Endothelial cell of umbilical vein (primary cell): Measurements from ENCODE around the gene TMPRSS4. TPM values are rescaled to one million over a fixed set of nuclear protein-coding genes. Genes with fewer than 3 reads are reported as not detected.

Source experiments
- BruUV-seq: library from RNA; stranded (reverse); fragments of 400-500 nt; replicated peaks from 2 replicates; lab custom pipeline; 2021; lab: Mats Ljungman, UMichigan
- CTCF ChIA-PET: fragments of 300-600, 350-600 bp; sonication (Branson Sonifier 250); formaldehyde crosslinking; loops from one replicate; lab custom pipeline; 2021; ENCODE audit warnings: antibody characterized with exemption, inconsistent platforms; lab: Charles Lee
- POLR2A ChIA-PET: fragments of 300-600, 350-600 bp; sonication (Branson Sonifier 250); formaldehyde crosslinking; loops from one replicate; lab custom pipeline; 2021; ENCODE audit warnings: antibody characterized with exemption, inconsistent platforms; lab: Charles Lee
- DNase-seq: peaks from one replicate; pipeline ENCODE4 v3.0.0-alpha.2; 2011; ENCODE audit warnings: low read depth, low spot score
- FAIRE-seq: peaks from 2 replicates; lab custom pipeline; 2011; peaks lifted over from hg19 to GRCh38; lab: Jason Lieb, UNC
- H2AFZ ChIP-seq: 2 replicates; pipeline ENCODE4 v1.6.0; 2012; ENCODE audit warnings: low read depth, low read length, control low read depth, inconsistent platforms
- H3K27ac ChIP-seq: 2 replicates; pipeline ENCODE4 v1.5.1; 2011; ENCODE audit warnings: low read depth, mild to moderate bottlenecking, control low read depth, low read length, moderate library complexity; ENCODE audit not compliant: insufficient read depth
- H3K27me3 ChIP-seq, 2 experiments: 2 replicates each; pipeline versions ENCODE4 v1.6.0 to v1.6.1; 2011; ENCODE audit warnings: low read length in 2 of 2, mixed read lengths in 1 of 2; ENCODE audit not compliant: control insufficient read depth in 2 of 2, insufficient read depth in 2 of 2
- H3K36me3 ChIP-seq, 2 experiments: 2 replicates in 1 of 2; 3 replicates in 1 of 2; pipeline ENCODE4 v1.5.1; 2011; ENCODE audit warnings: low read length in 2 of 2, mild to moderate bottlenecking in 1 of 2, moderate library complexity in 1 of 2; ENCODE audit not compliant: control insufficient read depth in 2 of 2, insufficient read depth in 2 of 2; ENCODE audit errors: extremely low read depth in 1 of 2
- H3K4me1 ChIP-seq: 3 replicates; pipeline ENCODE4 v1.5.1; 2011; ENCODE audit warnings: mild to moderate bottlenecking, low read length; ENCODE audit not compliant: control insufficient read depth, insufficient read depth; ENCODE audit errors: extremely low read depth
- H3K4me2 ChIP-seq: 2 replicates; pipeline ENCODE4 v1.6.1; 2011; ENCODE audit warnings: low read length, control low read depth, mixed read lengths; ENCODE audit not compliant: insufficient read depth
- H3K4me3 ChIP-seq, 3 experiments: fragments of 200-600 bp in 1 of 3; sonication (generic), shearing (Covaris generic) in 1 of 3; replicated peaks in 1 of 3; 2 replicates each; pipeline ENCODE4 v1.5.1; 2011 to 2016; ENCODE audit warnings: control low read depth in 3 of 3, low read length in 3 of 3, mild to moderate bottlenecking in 2 of 3, inconsistent platforms in 1 of 3, low read depth in 1 of 3, moderate library complexity in 1 of 3; ENCODE audit not compliant: insufficient read depth in 1 of 3
- H3K79me2 ChIP-seq: 2 replicates; pipeline ENCODE4 v1.6.0; 2012; ENCODE audit warnings: low read length, inconsistent platforms; ENCODE audit not compliant: control insufficient read depth, insufficient read depth
- H3K9ac ChIP-seq: replicated peaks from 2 replicates; pipeline ENCODE3; 2011; ENCODE audit warnings: low read length, control low read depth; ENCODE audit not compliant: insufficient read depth; ENCODE audit errors: extremely low read depth
- H3K9me1 ChIP-seq: replicated peaks from 3 replicates; pipeline ENCODE4 v1.6.0; 2011; ENCODE audit warnings: mild to moderate bottlenecking, low read length; ENCODE audit not compliant: control insufficient read depth, insufficient read depth; ENCODE audit errors: extremely low read depth
- H3K9me3 ChIP-seq: replicated peaks from 2 replicates; pipeline ENCODE4 v1.5.1; 2012; ENCODE audit warnings: low read length, inconsistent platforms; ENCODE audit not compliant: control insufficient read depth, insufficient read depth
- H4K20me1 ChIP-seq: replicated peaks from 2 replicates; pipeline ENCODE3; 2011; ENCODE audit warnings: mild to moderate bottlenecking, low read length; ENCODE audit not compliant: control insufficient read depth, insufficient read depth; ENCODE audit errors: extremely low read depth
- CTCF ChIP-seq, 2 donors: IDR thresholded peaks; 1 replicate in 1 of 2; 2 replicates in 1 of 2; pipeline ENCODE4 v1.5.1; 2011; ENCODE audit warnings: low read length in 2 of 2, mild to moderate bottlenecking in 2 of 2, moderate library complexity in 2 of 2, control low read depth in 1 of 2, inconsistent platforms in 1 of 2, low read depth in 1 of 2; ENCODE audit not compliant: insufficient read depth in 1 of 2; ENCODE audit errors: extremely low read depth in 1 of 2
- EZH2 ChIP-seq: IDR thresholded peaks from 2 replicates; pipeline ENCODE4 v1.6.1; 2012; ENCODE audit warnings: borderline replicate concordance, low read depth, mild to moderate bottlenecking, moderate library complexity, low read length, inconsistent platforms; ENCODE audit not compliant: severe bottlenecking
- FOS ChIP-seq: IDR thresholded peaks from 2 replicates; pipeline ENCODE4 v1.6.1; 2011; ENCODE audit warnings: mild to moderate bottlenecking, low read length, moderate library complexity, borderline replicate concordance; ENCODE audit not compliant: insufficient read depth
- GATA2 ChIP-seq: IDR thresholded peaks from 2 replicates; pipeline ENCODE4 v1.7.0; 2011; ENCODE audit warnings: low read depth, mild to moderate bottlenecking, moderate library complexity, mixed read lengths, low read length; ENCODE audit not compliant: insufficient read length, insufficient read depth
- JUN ChIP-seq: IDR thresholded peaks from 2 replicates; pipeline ENCODE4 v1.6.1; 2011; ENCODE audit warnings: borderline replicate concordance, low read depth; ENCODE audit not compliant: insufficient read length, insufficient read depth
- MAX ChIP-seq: IDR thresholded peaks from 2 replicates; pipeline ENCODE4 v1.6.1; 2011; ENCODE audit not compliant: insufficient read depth, insufficient read length
- MYC ChIP-seq: IDR thresholded peaks from one replicate; pipeline ENCODE4 v1.6.1; 2011; ENCODE audit warnings: mild to moderate bottlenecking, low read depth, low read length
- POLR2A ChIP-seq: IDR thresholded peaks from 2 replicates; pipeline ENCODE4 v1.6.1; 2012; ENCODE audit warnings: low read depth, mild to moderate bottlenecking, control low read depth, low read length
- POLR2AphosphoS5 ChIP-seq: IDR thresholded peaks from 2 replicates; pipeline ENCODE4 v1.6.1; 2012; ENCODE audit warnings: low read depth, mild to moderate bottlenecking, control low read depth, low read length, moderate library complexity; ENCODE audit not compliant: insufficient read depth
- dilution Hi-C: fragments of 300-500 bp; cut with MboI; formaldehyde crosslinking; loops from one replicate; pipeline ENCODE4 v1.15.0; 2019; ENCODE audit warnings: low sequenced_read_pairs; ENCODE audit not compliant: extremely low pct_ligation_motif_present
- intact Hi-C: fragments of 100-400 bp; cut with micrococcal nuclease; formaldehyde crosslinking; loops from one replicate; pipeline ENCODE4 v1.10.0; 2022
- polyA plus RNA-seq, 4 experiments: library from polyadenylated mRNA; depleted of rRNA in 3 of 4; stranded (reverse) in 3 of 4; unstranded in 1 of 4; fragments of >200 nt; gene quantifications; 2 replicates each; pipeline versions ENCODE4 v1.2.1 to v1.2.3, GENCODE V29; 2011 to 2012; ENCODE audit warnings: missing spikeins in 1 of 4
- total RNA-seq: library from RNA; stranded (reverse); gene quantifications from 2 replicates; pipeline ENCODE4 v1.2.3, GENCODE V29; 2021

TMPRSS4 gene
- total and polyA plus RNA-seq, 2 donors (not counting 3 experiments of a cell fraction or from before 2014, with no cell fraction given) = not detected

- no TSS peak for BruUV-seq
- DNase-seq (no peak), FAIRE-seq (no peak)
- Histone ChIP-seq H4K20me1 (no peaks in the 10 kb centered on the region), H3K4me1 (no peaks in the 10 kb centered on the region), H2AFZ (no peak overlapping the region), H3K9me1 (no peaks in the 10 kb centered on the region), H3K4me3 (no peak overlapping the region), H3K27me3 (peaks cover 10 to 16% of the 10 kb centered on the region in 2 experiments), H3K36me3 (no peaks in the 10 kb centered on the region), H3K9ac (no peak overlapping the region), H3K4me2 (no peak overlapping the region), H3K9me3 (no peaks in the 10 kb centered on the region), H3K27ac (no peak overlapping the region), H3K79me2 (no peaks in the 10 kb centered on the region)
- no peak for TF ChIP-seq MYC
- no peak for TF ChIP-seq JUN
- TF ChIP-seq POLR2A = no peak
- no peak for TF ChIP-seq CTCF (IDR thresholded peaks at IDR 0.05; ENCODE audit: extremely low read depth in 1 of 2, insufficient read depth in 1 of 2, low read depth in 1 of 2, low read length in 2 of 2)
- TF ChIP-seq GATA2 = no peak
- TF ChIP-seq EZH2 = no peak
- TF ChIP-seq MAX = no peak
- TF ChIP-seq FOS = no peak
- no peak for TF ChIP-seq POLR2AphosphoS5
- dilution Hi-C loops (no loop called here), intact Hi-C loops (no loop called here)
- POLR2A ChIA-PET = no interaction called here
- CTCF ChIA-PET = interaction anchor here (1.2 to 8.0 kb wide), 6 partner anchors 98 to 624 kb away, joined by 3 to 213 read pairs (median 46); no protein-coding TSS in a partner anchor
Observed at GRCh38 chr11:118050208-118050891, 26.5 kb upstream of the TMPRSS4 start.
